Breast epithelium (tissue), 3 donors: ENCODE results near the gene OSBPL6.

Experiments
- POLR2A ChIP-seq: fragments of 450-650 bp; IDR thresholded peaks from one replicate; pipeline ENCODE4 v1.6.1; 2016; ENCODE audit warnings: antibody characterized with exemption, mild to moderate bottlenecking, moderate library complexity
- POLR2AphosphoS5 ChIP-seq, 3 donors: sonication (generic); formaldehyde crosslinking; IDR thresholded peaks; one replicate each; pipeline ENCODE4 v1.6.1; 2017; ENCODE audit warnings: antibody characterized with exemption in 3 of 3
- TF ChIP-seq, protein P1 (sequence below), 3 donors: fragments of 450-650 bp; IDR thresholded peaks; one replicate each; pipeline ENCODE4 v1.5.1; 2016 to 2017; ENCODE audit warnings: antibody characterized with exemption in 3 of 3, mild to moderate bottlenecking in 3 of 3, moderate library complexity in 3 of 3

DNA sequence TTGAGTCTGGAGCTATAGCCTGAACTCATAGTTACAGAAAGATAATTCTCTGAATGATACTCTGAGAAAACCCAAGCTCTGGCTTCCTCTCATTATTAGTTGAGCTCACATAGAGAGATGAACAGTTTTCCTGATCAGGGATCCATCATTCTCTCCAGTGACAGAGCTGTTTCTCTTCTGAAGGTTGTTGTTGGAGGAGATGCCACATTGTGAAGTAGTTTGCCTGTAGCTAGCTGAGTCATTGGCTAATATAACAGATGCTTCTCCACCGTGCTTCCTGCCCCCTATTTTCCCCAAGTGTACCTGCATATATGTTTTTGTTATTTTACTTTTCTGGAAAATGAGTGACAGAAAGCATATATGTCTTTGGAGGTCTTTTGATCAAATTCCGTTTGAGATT is 64.6 kb downstream of the OSBPL6 start:
- TF ChIP-seq, protein P1, sequence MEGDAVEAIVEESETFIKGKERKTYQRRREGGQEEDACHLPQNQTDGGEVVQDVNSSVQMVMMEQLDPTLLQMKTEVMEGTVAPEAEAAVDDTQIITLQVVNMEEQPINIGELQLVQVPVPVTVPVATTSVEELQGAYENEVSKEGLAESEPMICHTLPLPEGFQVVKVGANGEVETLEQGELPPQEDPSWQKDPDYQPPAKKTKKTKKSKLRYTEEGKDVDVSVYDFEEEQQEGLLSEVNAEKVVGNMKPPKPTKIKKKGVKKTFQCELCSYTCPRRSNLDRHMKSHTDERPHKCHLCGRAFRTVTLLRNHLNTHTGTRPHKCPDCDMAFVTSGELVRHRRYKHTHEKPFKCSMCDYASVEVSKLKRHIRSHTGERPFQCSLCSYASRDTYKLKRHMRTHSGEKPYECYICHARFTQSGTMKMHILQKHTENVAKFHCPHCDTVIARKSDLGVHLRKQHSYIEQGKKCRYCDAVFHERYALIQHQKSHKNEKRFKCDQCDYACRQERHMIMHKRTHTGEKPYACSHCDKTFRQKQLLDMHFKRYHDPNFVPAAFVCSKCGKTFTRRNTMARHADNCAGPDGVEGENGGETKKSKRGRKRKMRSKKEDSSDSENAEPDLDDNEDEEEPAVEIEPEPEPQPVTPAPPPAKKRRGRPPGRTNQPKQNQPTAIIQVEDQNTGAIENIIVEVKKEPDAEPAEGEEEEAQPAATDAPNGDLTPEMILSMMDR (IDR thresholded peaks at IDR 0.05): no peak
- TF ChIP-seq POLR2A (no peak), POLR2AphosphoS5 (IDR thresholded peaks at IDR 0.05) (no peak)
